H9 (cell line): Measurements from ENCODE around the gene ETV6. TPM values are rescaled to one million over a fixed set of nuclear protein-coding genes. Genes with fewer than 3 reads are reported as not detected.

Experiments used
- DNase-seq: peaks from one replicate; pipeline ENCODE4 v3.0.0-alpha.2; 2017
- H2AFZ ChIP-seq: one replicate; pipeline ENCODE4 v1.6.1; 2013; ENCODE audit warnings: mild to moderate bottlenecking, low read length, control low read depth, moderate library complexity
- H2AK5ac ChIP-seq: 2 replicates; pipeline ENCODE4 v1.6.1; 2013; ENCODE audit warnings: low read length, control low read depth, mixed read lengths; ENCODE audit not compliant: insufficient read length
- H2BK120ac ChIP-seq: one replicate; pipeline ENCODE4 v1.6.1; 2013; ENCODE audit warnings: low read depth, mild to moderate bottlenecking, low read length, control low read depth, inconsistent platforms; ENCODE audit not compliant: poor library complexity, severe bottlenecking
- H2BK12ac ChIP-seq: 2 replicates; pipeline ENCODE4 v1.6.1; 2013; ENCODE audit warnings: low read length, control low read depth, mixed read lengths, low read depth; ENCODE audit not compliant: insufficient read length
- H2BK15ac ChIP-seq: 2 replicates; pipeline ENCODE4 v1.6.1; 2013; ENCODE audit warnings: low read depth, low read length, control low read depth
- H2BK20ac ChIP-seq: one replicate; pipeline ENCODE4 v1.6.1; 2013; ENCODE audit warnings: low read depth, mild to moderate bottlenecking, low read length, control low read depth, inconsistent platforms; ENCODE audit not compliant: poor library complexity, severe bottlenecking
- H2BK5ac ChIP-seq: 2 replicates; pipeline ENCODE4 v1.6.1; 2013; ENCODE audit warnings: low read length, control low read depth, mixed read lengths; ENCODE audit not compliant: insufficient read length
- H3K14ac ChIP-seq: 2 replicates; pipeline ENCODE4 v1.6.1; 2013; ENCODE audit warnings: low read length, control low read depth; ENCODE audit not compliant: insufficient read depth
- H3K18ac ChIP-seq: 2 replicates; pipeline ENCODE4 v1.6.1; 2013; ENCODE audit warnings: low read depth, mild to moderate bottlenecking, mixed read lengths, low read length, control low read depth; ENCODE audit not compliant: insufficient read length
- H3K23ac ChIP-seq: 2 replicates; pipeline ENCODE4 v1.6.1; 2013; ENCODE audit warnings: low read length, control low read depth, mixed read lengths, low read depth; ENCODE audit not compliant: insufficient read length
- H3K23me2 ChIP-seq: 2 replicates; pipeline ENCODE4 v1.6.1; 2013; ENCODE audit warnings: low read depth, mild to moderate bottlenecking, mixed read lengths, low read length, control low read depth; ENCODE audit not compliant: insufficient read length, poor library complexity, severe bottlenecking
- H3K27ac ChIP-seq: 2 replicates; pipeline ENCODE4 v1.5.1; 2013; ENCODE audit warnings: low read length, control low read depth, mixed read lengths, low read depth; ENCODE audit not compliant: insufficient read length
- H3K27me3 ChIP-seq: 2 replicates; pipeline ENCODE4 v1.6.1; 2013; ENCODE audit warnings: low read length, control low read depth, inconsistent platforms; ENCODE audit not compliant: insufficient read depth
- H3K4ac ChIP-seq: 2 replicates; pipeline ENCODE4 v1.6.1; 2013; ENCODE audit warnings: low read depth, mild to moderate bottlenecking, control low read depth, inconsistent platforms, low read length, moderate library complexity
- H3K4me1 ChIP-seq: 2 replicates; pipeline ENCODE4 v1.6.1; 2013; ENCODE audit warnings: low read length, control low read depth, inconsistent platforms; ENCODE audit not compliant: insufficient read depth
- H3K4me2 ChIP-seq: 2 replicates; pipeline ENCODE4 v1.6.1; 2013; ENCODE audit warnings: low read length, control low read depth, mixed read lengths; ENCODE audit not compliant: insufficient read length, insufficient read depth
- H3K56ac ChIP-seq: 2 replicates; pipeline ENCODE4 v1.6.1; 2013; ENCODE audit warnings: low read depth, mild to moderate bottlenecking, mixed read lengths, low read length, control low read depth; ENCODE audit not compliant: insufficient read length
- H3K79me1 ChIP-seq: 2 replicates; pipeline ENCODE4 v1.6.1; 2013; ENCODE audit warnings: low read depth, mild to moderate bottlenecking, moderate library complexity, low read length, control low read depth, inconsistent platforms; ENCODE audit not compliant: insufficient read depth, poor library complexity, severe bottlenecking
- H3K79me2 ChIP-seq: 2 replicates; pipeline ENCODE4 v1.6.1; 2013; ENCODE audit warnings: low read length, control low read depth, inconsistent platforms; ENCODE audit not compliant: insufficient read depth
- H3K9ac ChIP-seq: 2 replicates; pipeline ENCODE4 v1.6.1; 2013; ENCODE audit warnings: low read length, control low read depth, mixed read lengths; ENCODE audit not compliant: insufficient read length; ENCODE audit errors: extremely low read depth
- H3K9me3 ChIP-seq: one replicate; pipeline ENCODE4 v1.6.1; 2013; ENCODE audit warnings: low read depth, low read length, inconsistent platforms; ENCODE audit not compliant: control insufficient read depth
- H3T11ph ChIP-seq: one replicate; pipeline ENCODE4 v1.6.1; 2013; ENCODE audit warnings: mild to moderate bottlenecking, low read length, control low read depth, inconsistent platforms
- H4K20me1 ChIP-seq: one replicate; pipeline ENCODE4 v1.6.1; 2013; ENCODE audit not compliant: control insufficient read depth, insufficient read length, insufficient read depth
- H4K5ac ChIP-seq: 2 replicates; pipeline ENCODE4 v1.6.1; 2013; ENCODE audit warnings: low read depth, mild to moderate bottlenecking, mixed read lengths, low read length, control low read depth; ENCODE audit not compliant: insufficient read length
- H4K8ac ChIP-seq: replicated peaks from 2 replicates; pipeline ENCODE4 v1.6.1; 2013; ENCODE audit warnings: low read length, control low read depth, mixed read lengths, low read depth; ENCODE audit not compliant: insufficient read length
- H4K91ac ChIP-seq: 2 replicates; pipeline ENCODE4 v1.6.1; 2013; ENCODE audit warnings: low read depth, mild to moderate bottlenecking, moderate library complexity, mixed read lengths, low read length, control low read depth; ENCODE audit not compliant: insufficient read length
- H3K27ac Mint-ChIP-seq, 3 experiments: 2 replicates in 2 of 3; 3 replicates in 1 of 3; pipeline ENCODE4 v1.8.0; 2020 to 2021; ENCODE audit warnings: mixed read lengths in 3 of 3, mild to moderate bottlenecking in 1 of 3, moderate library complexity in 1 of 3
- H3K27me3 Mint-ChIP-seq: 2 replicates; pipeline ENCODE4 v1.8.0; 2021; ENCODE audit warnings: low read depth, mild to moderate bottlenecking, moderate library complexity, mixed read lengths
- H3K36me3 Mint-ChIP-seq, 3 experiments: 2 replicates in 2 of 3; 3 replicates in 1 of 3; pipeline ENCODE4 v1.8.0; 2020 to 2021; ENCODE audit warnings: low read depth in 3 of 3, mixed read lengths in 3 of 3; ENCODE audit not compliant: insufficient read depth in 1 of 3
- H3K4me1 Mint-ChIP-seq, 2 experiments: 2 replicates each; pipeline ENCODE4 v1.8.0; 2020; ENCODE audit warnings: mixed read lengths in 2 of 2
- H3K4me3 Mint-ChIP-seq, 2 experiments: 2 replicates in 1 of 2; 3 replicates in 1 of 2; pipeline ENCODE4 v1.8.0; 2020 to 2021; ENCODE audit warnings: mild to moderate bottlenecking in 2 of 2, mixed read lengths in 2 of 2, moderate library complexity in 1 of 2
- H3K9me3 Mint-ChIP-seq, 2 experiments: 2 replicates in 1 of 2; 3 replicates in 1 of 2; pipeline ENCODE4 v1.8.0; 2020; ENCODE audit warnings: mild to moderate bottlenecking in 2 of 2, mixed read lengths in 2 of 2, moderate library complexity in 1 of 2
- CTCF ChIP-seq: fragments of 200-600 bp; sonication (generic); conservative IDR thresholded peaks from 3 replicates; pipeline ENCODE4 v1.8.0; 2021; ENCODE audit warnings: antibody characterized with exemption, mild to moderate bottlenecking
- WGBS: extraction: QIAGEN DNeasy Blood & Tissue Kit; methylation state at CpG from one replicate; pipeline ENCODE4 v1.1.7; 2013; ENCODE audit warnings: missing lambda C conversion rate, low lambda C conversion rate, mixed read lengths; ENCODE audit not compliant: insufficient read length; ENCODE audit errors: extremely low coverage; 5-methylcytosine and 5-hydroxymethylcytosine counted together
- total RNA-seq: library from RNA; stranded (reverse); gene quantifications from 2 replicates; pipeline ENCODE4 v1.2.1, GENCODE V29; 2021

ETV6 gene
- total RNA-seq, 1 experiment from 2014 or later, result 28.7 TPM

- Histone ChIP-seq H3K18ac (no peak overlapping the region), H3K9ac (no peak overlapping the region), H3K23me2 (no peaks in the 10 kb centered on the region), H4K91ac (no peak overlapping the region), H3K27me3 (no peaks in the 10 kb centered on the region), H2BK5ac (no peak overlapping the region), H2BK20ac (no peak overlapping the region), H2BK12ac (no peak overlapping the region), H3K4me2 (no peak overlapping the region), H3K23ac (no peak overlapping the region), H2AK5ac (no peak overlapping the region), H3K79me2 (no peaks in the 10 kb centered on the region), H3K14ac (no peak overlapping the region), H2BK120ac (no peak overlapping the region), H4K20me1 (no peaks in the 10 kb centered on the region), H3K79me1 (no peaks in the 10 kb centered on the region), H4K5ac (no peak overlapping the region), H3K27ac (no peak overlapping the region), H3K9me3 (no peaks in the 10 kb centered on the region), H2BK15ac (no peak overlapping the region), H2AFZ (no peak overlapping the region), H3K4ac (no peak overlapping the region), H3K4me1 (peaks cover 14% of the 10 kb centered on the region), H3T11ph (no peak overlapping the region), H3K56ac (no peak overlapping the region), H4K8ac (no peak overlapping the region)
- H3K27ac Mint-ChIP-seq, result no peak overlapping the region
- WGBS, result no CpG with 5 or more reads among the region's 8 CpGs
- H3K9me3 Mint-ChIP-seq, result no peaks in the 10 kb centered on the region; a peak in 1 of 5 replicates
- DNase-seq, result no peak
- no peak overlapping the region for H3K4me3 Mint-ChIP-seq
- H3K4me1 Mint-ChIP-seq, result peaks cover 42 to 43% of the 10 kb centered on the region in 2 experiments
- H3K36me3 Mint-ChIP-seq, result peaks cover 0 to 3% (median 0%) of the 10 kb centered on the region in 3 experiments; a peak in 2 of 7 replicates
- H3K27me3 Mint-ChIP-seq, result no peaks in the 10 kb centered on the region
- no peak for TF ChIP-seq CTCF
These were observed 159.5 kb downstream of the ETV6 start for GRCh38 chr12:11808931-11809330.
